ENCODE measurements around the gene MUC12. TPM values are rescaled to one million over a fixed set of nuclear protein-coding genes. Genes with fewer than 3 reads are reported as not detected.

MUC12 gene, protein sequence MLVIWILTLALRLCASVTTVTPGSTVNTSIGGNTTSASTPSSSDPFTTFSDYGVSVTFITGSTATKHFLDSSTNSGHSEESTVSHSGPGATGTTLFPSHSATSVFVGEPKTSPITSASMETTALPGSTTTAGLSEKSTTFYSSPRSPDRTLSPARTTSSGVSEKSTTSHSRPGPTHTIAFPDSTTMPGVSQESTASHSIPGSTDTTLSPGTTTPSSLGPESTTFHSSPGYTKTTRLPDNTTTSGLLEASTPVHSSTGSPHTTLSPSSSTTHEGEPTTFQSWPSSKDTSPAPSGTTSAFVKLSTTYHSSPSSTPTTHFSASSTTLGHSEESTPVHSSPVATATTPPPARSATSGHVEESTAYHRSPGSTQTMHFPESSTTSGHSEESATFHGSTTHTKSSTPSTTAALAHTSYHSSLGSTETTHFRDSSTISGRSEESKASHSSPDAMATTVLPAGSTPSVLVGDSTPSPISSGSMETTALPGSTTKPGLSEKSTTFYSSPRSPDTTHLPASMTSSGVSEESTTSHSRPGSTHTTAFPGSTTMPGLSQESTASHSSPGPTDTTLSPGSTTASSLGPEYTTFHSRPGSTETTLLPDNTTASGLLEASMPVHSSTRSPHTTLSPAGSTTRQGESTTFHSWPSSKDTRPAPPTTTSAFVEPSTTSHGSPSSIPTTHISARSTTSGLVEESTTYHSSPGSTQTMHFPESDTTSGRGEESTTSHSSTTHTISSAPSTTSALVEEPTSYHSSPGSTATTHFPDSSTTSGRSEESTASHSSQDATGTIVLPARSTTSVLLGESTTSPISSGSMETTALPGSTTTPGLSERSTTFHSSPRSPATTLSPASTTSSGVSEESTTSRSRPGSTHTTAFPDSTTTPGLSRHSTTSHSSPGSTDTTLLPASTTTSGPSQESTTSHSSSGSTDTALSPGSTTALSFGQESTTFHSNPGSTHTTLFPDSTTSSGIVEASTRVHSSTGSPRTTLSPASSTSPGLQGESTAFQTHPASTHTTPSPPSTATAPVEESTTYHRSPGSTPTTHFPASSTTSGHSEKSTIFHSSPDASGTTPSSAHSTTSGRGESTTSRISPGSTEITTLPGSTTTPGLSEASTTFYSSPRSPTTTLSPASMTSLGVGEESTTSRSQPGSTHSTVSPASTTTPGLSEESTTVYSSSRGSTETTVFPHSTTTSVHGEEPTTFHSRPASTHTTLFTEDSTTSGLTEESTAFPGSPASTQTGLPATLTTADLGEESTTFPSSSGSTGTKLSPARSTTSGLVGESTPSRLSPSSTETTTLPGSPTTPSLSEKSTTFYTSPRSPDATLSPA (N-terminal part only)
- total RNA-seq = 0.35 TPM in 1 of 2 replicates, not detected in the other

DNA sequence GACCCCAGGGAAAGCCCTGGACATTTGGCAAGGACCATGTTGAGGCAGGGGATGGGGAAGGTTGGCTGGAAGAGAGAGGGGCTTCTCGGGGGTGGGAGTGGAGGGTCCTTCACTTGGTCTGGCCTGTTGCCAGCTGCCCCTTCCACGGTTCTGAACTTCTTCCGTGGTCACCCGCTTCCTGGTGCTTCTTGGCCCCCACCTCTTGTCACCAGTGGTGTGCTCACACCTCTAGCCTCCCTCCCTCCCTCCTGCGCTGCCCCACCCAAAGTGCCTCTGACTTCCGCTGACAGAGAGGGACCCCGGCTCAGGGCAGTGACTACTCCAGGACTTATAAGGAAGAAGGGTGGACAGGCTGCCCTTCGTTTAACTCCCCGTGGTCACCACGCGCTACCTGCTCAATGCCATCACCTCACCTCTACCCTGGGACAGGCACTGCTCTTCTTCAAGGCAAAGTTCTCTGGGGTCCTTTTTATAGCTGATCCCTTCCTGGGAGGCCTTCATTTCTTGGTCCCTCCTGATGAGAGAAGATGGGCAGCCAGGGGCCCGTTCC lies at the start of gene MUC12:
Gene MUC12 (plus strand): TSS at position 500 of the 550 bp plus-strand sequence. CDS start 58 bp downstream, outside the sequence.

DNA sequence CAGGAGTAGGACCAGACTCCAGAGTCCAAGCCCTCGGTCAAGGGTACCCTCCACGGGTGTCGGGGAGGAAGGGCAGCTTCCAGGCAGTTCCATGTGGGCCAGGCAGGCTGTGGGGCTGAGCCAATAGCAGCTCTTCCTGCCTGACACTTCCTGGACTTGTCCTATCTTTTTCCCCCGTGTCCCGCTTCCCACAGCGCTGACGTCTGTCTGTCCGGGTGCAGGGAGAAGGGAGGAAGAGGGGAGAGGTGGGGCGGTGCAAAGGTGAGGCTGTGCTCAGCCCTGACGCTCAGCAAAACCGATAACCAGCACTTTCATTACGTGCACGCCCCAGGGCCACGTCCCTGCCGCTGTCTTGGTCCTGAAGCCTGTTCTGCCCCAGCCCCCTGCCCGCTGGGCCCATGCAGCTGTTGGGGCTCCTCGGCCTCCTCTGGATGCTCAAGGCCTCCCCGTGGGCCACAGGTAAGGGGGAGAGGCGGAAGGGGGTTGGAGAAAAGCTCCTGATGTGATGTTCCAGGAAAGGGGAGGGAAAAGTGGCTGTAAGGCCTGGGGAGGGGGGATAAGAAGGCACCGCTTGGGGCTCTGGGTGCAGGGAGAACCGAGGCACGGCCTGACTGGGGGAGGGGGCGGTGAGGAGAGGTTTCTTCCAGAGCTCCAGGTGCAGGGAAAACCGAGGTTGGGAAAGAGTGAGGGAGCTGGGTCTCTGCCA lies 20.0 kb upstream of the MUC12 start, which contains the start of gene MUC3A:
Gene MUC3A (plus strand): TSS at position 308 of the 706 bp plus-strand sequence. CDS start 91 bp downstream, at position 399.

Other genes starting within 250 kb of the MUC12 start
- gene EPO, start 249.1 kb upstream of the MUC12 start, total RNA-seq = not detected in 2 replicates
- gene ZAN, start 236.0 kb upstream of the MUC12 start, total RNA-seq = not detected in 2 replicates
- gene EPHB4, start 142.0 kb upstream of the MUC12 start, total RNA-seq = 44.6 and 62.8 TPM in 2 replicates
- 21.1 and 25.7 TPM in 2 replicates for gene SLC12A9, start 116.9 kb upstream of the MUC12 start, total RNA-seq
- 88.9 and 103 TPM in 2 replicates for gene TRIP6, start 102.2 kb upstream of the MUC12 start, total RNA-seq
- gene SRRT, start 94.5 kb upstream of the MUC12 start, total RNA-seq = 53.6 and 54.0 TPM in 2 replicates
- 5.7 and 6.0 TPM in 2 replicates for gene UFSP1, start 79.8 kb upstream of the MUC12 start, total RNA-seq
- gene ACHE, start 73.7 kb upstream of the MUC12 start, total RNA-seq = 0.35 and 1.6 TPM in 2 replicates
- not detected in 2 replicates for gene MUC3A, start 20.0 kb upstream of the MUC12 start, total RNA-seq
- gene MUC17, start 50.5 kb downstream of the MUC12 start, total RNA-seq = not detected in 2 replicates
- 9.3 and 11.8 TPM in 2 replicates for gene TRIM56, start 115.9 kb downstream of the MUC12 start, total RNA-seq
- 375 and 1,123 TPM in 2 replicates for gene SERPINE1, start 157.5 kb downstream of the MUC12 start, total RNA-seq
- 88.0 and 89.1 TPM in 2 replicates for gene AP1S1, start 184.9 kb downstream of the MUC12 start, total RNA-seq
- gene VGF, start 196.0 kb downstream of the MUC12 start, total RNA-seq = 0.51 TPM in 1 of 2 replicates, not detected in the other
- not detected in 2 replicates for gene NAT16, start 210.7 kb downstream of the MUC12 start, total RNA-seq
- not detected in 2 replicates for gene MOGAT3, start 231.5 kb downstream of the MUC12 start, total RNA-seq
- gene PLOD3, start 248.0 kb downstream of the MUC12 start, total RNA-seq = 68.8 and 98.8 TPM in 2 replicates
- gene ZNHIT1, start 248.6 kb downstream of the MUC12 start, total RNA-seq = 104 and 146 TPM in 2 replicates

Data from pericardium fibroblast (primary cell).